AG09319 (cell line): ENCODE measurements around the gene PRODH2.
"Not testable (repeated sequence)": the region's sequence is repeated elsewhere in the genome, so short reads cannot be mapped to it uniquely, and the experiment has no call there.

ENCODE experiments used
- DNase-seq: peaks from one replicate; pipeline ENCODE4 v3.0.0-alpha.2; 2010; ENCODE audit warnings: low read depth; ENCODE audit errors: extremely low read depth
- TF ChIP-seq, protein P1 (sequence below): IDR thresholded peaks from 2 replicates; pipeline ENCODE4 v1.5.1; 2011; ENCODE audit warnings: low read depth, mild to moderate bottlenecking, inconsistent platforms, low read length, moderate library complexity

PRODH2 gene

DNA sequence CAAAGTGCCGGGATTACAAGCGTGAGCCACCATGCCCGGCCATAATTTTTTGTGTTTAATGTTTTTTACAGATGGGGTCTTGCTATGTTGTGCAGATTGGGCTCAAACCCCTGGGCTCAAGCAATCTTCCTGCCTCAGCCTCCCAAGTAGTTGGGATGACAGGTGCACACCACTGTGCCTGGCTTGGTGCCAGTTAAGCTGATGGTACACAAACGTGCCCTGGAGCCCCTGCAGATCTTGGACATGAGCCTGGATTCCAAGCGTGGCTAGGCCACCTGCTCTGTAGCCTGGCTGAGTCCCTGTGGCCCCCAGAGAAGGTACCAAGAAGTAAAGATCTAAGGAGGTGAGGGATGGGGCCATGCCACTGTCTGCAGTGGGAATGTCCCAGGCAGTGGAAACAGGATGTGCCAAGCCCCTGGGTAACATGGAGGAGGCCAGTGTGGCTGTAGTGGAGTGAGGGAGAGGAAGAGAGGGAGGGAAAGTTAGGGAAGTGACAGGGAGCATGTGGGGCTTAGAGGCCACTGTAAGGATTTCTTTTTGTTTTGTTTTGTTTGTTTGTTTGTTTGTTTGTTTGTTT is 7.0 kb downstream of the PRODH2 start:
- no peak for DNase-seq
- TF ChIP-seq, protein P1, sequence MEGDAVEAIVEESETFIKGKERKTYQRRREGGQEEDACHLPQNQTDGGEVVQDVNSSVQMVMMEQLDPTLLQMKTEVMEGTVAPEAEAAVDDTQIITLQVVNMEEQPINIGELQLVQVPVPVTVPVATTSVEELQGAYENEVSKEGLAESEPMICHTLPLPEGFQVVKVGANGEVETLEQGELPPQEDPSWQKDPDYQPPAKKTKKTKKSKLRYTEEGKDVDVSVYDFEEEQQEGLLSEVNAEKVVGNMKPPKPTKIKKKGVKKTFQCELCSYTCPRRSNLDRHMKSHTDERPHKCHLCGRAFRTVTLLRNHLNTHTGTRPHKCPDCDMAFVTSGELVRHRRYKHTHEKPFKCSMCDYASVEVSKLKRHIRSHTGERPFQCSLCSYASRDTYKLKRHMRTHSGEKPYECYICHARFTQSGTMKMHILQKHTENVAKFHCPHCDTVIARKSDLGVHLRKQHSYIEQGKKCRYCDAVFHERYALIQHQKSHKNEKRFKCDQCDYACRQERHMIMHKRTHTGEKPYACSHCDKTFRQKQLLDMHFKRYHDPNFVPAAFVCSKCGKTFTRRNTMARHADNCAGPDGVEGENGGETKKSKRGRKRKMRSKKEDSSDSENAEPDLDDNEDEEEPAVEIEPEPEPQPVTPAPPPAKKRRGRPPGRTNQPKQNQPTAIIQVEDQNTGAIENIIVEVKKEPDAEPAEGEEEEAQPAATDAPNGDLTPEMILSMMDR, result no peak

DNA sequence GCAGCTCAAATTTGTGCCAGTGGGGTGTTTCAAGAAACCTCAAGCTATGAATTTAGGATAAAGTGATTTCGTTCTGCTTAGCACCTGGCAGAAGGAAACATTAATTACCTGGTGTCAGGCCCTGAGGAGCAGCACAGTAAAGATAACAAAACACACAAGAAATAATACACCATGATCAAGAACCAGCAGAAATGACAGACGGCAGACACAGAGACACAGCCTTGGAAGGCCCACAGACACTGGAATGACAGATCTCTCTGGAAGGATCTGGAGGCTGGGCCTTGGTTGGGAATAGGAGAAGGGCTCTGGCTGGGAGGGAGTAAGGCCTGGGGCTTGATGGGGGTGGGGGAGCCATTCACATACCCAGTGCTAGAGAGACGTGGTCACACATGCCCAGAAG is 10.8 kb downstream of the PRODH2 start:
- DNase-seq, result no peak
- TF ChIP-seq, protein P1, result no peak

DNA sequence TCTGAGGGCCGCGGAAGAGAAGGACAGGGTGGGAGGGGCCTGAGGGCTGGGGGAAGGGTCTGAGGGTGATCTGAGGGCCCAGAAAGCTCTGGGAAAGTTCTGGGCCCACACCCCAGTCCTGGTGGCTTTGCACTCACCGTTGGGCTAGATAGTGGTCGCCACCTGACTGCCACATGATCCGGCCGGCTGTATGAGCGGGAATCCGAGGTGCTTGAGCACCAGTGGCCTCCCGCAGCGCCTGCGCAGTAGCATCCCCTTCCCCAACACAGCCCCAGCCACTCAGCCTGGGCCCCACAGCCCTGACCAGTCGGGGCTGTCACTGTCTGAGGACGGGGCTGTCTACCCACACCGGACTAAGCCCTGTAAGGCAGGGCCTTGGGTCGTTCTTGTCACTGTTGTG is 15.0 kb downstream of the PRODH2 start:
- DNase-seq, result no peak
- TF ChIP-seq, protein P1, result no peak

DNA sequence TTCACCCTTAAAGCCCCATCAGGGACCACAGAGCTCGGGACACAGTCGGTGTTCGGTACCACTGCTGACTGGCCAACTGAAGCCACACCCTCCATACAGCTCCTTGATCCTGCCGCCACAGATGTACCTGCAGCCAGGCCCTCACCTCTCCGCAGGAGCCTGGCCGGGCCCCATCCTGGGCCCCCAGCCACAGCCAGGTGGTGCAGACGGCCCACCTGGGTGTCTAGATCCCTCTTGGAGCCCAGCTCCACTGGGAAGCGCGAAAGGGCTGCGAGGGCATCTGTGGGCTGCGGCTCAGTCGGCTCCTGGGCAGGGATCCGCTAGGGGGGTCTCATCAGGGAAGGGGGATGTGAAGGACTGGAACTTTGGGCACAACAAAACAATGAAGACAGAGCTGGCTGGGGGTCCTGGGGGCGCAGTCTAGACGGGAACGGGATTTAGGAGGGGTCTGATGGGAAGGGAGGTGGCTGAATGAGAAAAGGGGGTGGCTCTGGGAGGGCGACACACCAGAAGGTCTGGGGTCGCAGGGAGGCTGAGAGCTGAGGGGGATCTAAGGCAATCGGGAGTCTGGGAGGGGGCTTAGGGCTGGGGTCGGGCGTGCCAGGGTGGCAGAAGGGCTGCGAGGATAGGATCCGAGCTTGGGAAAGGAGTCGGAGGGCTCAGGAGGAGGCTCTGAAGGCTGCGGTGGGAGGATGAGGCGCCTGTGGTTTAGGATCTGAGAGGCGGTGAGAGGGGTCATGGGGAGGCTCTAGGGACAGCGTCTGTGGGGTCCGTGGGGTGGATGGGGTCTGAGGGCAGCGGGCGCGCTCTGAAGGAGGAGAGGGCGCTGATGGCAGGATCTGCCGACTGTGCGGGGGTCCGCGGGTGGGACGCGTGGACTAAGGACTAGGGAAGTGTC is 15.8 kb downstream of the PRODH2 start:
- DNase-seq, result no peak
- TF ChIP-seq, protein P1, result no peak

DNA sequence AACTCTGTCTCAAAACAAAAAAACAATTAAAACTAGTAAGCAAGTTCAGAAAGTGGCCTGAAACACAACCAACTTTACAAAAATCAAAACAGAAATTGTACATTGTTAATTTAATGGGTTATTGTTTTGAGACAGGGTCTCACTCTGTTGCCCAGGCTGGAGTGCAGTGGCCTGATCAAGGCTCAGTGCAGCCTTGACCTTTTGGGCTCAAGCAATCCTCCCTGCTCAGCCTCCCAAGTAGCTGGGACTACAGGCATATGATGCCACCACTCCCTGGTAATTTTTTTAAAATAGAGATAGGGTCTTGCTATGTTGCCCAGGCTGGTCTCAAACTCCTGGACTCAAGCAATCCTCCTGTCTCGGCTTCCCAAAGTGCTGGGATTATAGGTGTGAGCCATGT is 17.1 kb downstream of the PRODH2 start:
- not testable (repeated sequence) for DNase-seq

DNA sequence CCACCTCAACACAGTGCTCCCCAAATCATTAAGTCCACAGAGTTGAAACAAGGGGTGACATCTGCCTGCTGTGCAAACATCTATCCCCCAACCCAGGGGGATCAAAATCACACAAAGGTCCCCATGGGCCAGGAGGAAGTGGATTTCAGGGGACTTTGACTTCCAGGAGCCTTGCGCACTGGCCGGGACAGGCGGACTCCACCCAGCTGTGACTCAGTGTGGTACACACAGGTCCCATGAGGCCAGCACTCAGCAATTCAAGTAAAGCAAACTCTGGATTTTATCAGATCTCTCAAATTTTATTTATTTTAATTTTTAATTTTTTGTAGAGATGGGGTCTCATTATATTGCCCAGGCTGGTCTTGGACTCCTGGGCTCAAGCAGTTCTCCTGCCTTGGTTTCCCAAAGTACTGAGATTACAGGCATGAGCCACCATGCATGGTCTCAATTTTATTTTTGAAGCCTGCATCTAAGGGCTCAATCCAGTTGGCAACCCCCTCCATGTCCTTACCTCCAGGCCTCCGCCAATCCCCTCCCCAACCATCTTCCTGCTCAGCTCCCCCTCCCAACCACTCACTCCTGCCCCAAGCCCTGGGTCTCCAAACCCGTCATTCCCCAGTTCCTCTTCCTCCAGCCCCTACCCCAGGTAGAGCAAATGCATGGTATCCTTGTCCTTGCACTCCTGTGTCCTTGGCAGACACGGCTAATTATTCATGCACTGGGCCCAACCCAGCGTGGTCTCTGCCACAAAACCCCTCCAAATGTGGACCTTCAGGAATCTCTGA is 19.1 kb downstream of the PRODH2 start:
- TF ChIP-seq, protein P1, result no peak
- DNase-seq, result no peak

DNA sequence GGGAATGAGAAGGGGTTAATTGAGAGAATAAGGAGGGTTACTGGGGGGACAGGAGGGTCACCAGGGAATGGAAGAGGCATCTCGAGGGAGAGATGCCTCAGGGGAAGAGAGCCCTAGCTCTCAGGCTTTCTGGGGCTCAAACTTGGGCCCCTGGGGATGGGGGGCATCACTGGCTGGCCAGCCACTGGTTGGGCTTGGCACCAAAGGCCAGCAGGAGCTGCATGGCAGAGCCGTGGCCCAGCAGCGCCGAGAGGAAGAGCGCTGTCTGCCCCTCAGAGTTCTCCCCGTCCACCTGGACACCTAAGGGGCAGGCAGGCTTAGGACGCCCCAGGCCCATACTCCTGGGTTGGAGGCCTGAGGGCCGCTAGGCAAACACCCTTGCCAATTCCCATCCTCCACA is 19.8 kb downstream of the PRODH2 start:
- no peak for DNase-seq
- TF ChIP-seq, protein P1, result no peak
